ENCODE results near the gene KRTAP9-1. TPM values are rescaled to one million over a fixed set of nuclear protein-coding genes. Genes with fewer than 3 reads are reported as not detected.
"Not testable (repeated sequence)": the region's sequence is repeated elsewhere in the genome, so short reads cannot be mapped to it uniquely, and the experiment has no call there.

The KRTAP9-1 gene
- total and polyA plus RNA-seq, 2 of the 13 experiments (the other 11 are each of a cell fraction or from before 2014, with no cell fraction given), result not detected

GRCh38 chr17:41147531-41148204 lies 42.0 kb upstream of the KRTAP9-1 start:
- H3K27me3 ChIP-seq (ENCODE audit: control insufficient read depth in 1 of 2, insufficient read depth in 2 of 2, low read length in 2 of 2), result no peaks in the 10 kb centered on the region
- no peak for ATAC-seq
- no peak overlapping the region for H3K9ac ChIP-seq (ENCODE audit: insufficient read depth, low read depth, low read length)
- H3K4me3 ChIP-seq (replicated peaks in 1 of 3; ENCODE audit: insufficient read depth in 1 of 3, low read depth in 2 of 3, low read length in 3 of 3), result no peak overlapping the region
- no peak overlapping the region for H3K4me2 ChIP-seq (ENCODE audit: low read depth, low read length)
- WGBS (ENCODE audit: low lambda C conversion rate), result 51% methylated on average over 2 of the region's 2 CpGs
- H2AFZ ChIP-seq (ENCODE audit: low read length), result no peak overlapping the region
- H3K9me3 ChIP-seq (ENCODE audit: low read length), result peaks cover 17% of the 10 kb centered on the region
- H3K27ac ChIP-seq (ENCODE audit: extremely low read length, insufficient read depth, low read length), result no peak overlapping the region
- H3K79me2 ChIP-seq (ENCODE audit: insufficient read depth, low read length), result no peaks in the 10 kb centered on the region
- H3K4me1 ChIP-seq (ENCODE audit: insufficient read depth, low read length), result no peaks in the 10 kb centered on the region
- no peak for DNase-seq (ENCODE audit: low spot score)
- in situ Hi-C loops (cut with HindIII; ENCODE audit: extremely low pct_ligation_motif_present, low pct_unique_long_range_greater_than_20kb) (no loop called here), intact Hi-C loops (cut with micrococcal nuclease; ENCODE audit: unreplicated experiment) (no loop called here)
- no TSS peak for BruUV-seq (replicated peaks)
- H4K20me1 ChIP-seq (ENCODE audit: insufficient read depth, low read length), result no peaks in the 10 kb centered on the region
- TF ChIP-seq HNRNPK (IDR thresholded peaks at IDR 0.05; ENCODE audit: low read depth, low read length, poor library complexity, severe bottlenecking) (peak; percentile 85), HCFC1 (IDR thresholded peaks at IDR 0.05; ENCODE audit: low read depth, low read length) (no peak), MBNL3 (CRISPR knock-in tag; conservative IDR thresholded peaks at IDR 0.05) (no peak)
- CTCF ChIA-PET (ENCODE audit: low intra/inter-chr PET ratio, low total read pairs), result no interaction called here
- FAIRE-seq, result no peak
- POLR2A ChIA-PET, result no interaction called here
- H3K36me3 ChIP-seq (replicated peaks in 1 of 2; ENCODE audit: control insufficient read depth in 1 of 2, insufficient read depth in 2 of 2, low read length in 2 of 2), result no peaks in the 10 kb centered on the region

DNA sequence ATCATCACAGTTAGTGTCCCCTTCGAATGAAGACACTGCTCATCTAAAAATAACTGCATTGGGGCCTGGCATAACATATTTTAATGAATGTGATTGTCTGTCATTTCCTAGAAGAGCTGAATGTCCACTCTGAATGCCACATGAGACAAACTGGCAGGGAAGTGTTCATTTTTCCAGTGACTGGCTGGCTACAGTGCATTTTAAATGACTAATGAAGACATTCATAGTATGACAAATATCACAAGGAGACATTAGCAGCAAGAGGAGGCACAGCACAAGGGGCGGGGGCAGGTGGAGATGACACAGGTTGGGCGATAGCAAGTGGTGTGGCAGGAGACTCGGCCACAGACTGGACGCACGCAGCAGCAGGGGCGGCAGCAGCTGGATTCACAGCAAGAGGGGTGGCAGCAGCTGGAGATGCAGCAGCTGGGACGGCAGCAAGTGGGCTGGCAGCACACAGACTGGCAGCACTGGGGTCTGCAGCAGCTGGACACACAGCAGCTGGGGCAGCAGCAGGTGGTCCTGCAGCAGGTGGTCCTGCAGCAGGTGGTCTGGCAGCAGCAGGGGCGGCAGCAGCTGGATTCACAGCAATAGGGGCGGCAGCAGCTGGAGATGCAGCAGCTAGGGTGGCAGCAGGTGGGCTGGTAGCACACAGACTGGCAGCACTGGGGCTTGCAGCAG lies 40.6 kb upstream of the KRTAP9-1 start:
- CTCF ChIA-PET (ENCODE audit: low intra/inter-chr PET ratio, low total read pairs); H3K36me3 ChIP-seq (replicated peaks in 1 of 2; ENCODE audit: control insufficient read depth in 1 of 2, insufficient read depth in 2 of 2, low read length in 2 of 2); BruUV-seq (replicated peaks); H3K27ac ChIP-seq (ENCODE audit: extremely low read length, insufficient read depth, low read length); H3K9me3 ChIP-seq (ENCODE audit: low read length); H3K4me2 ChIP-seq (ENCODE audit: low read depth, low read length); FAIRE-seq; ATAC-seq; H3K4me1 ChIP-seq (ENCODE audit: insufficient read depth, low read length); DNase-seq (ENCODE audit: low spot score); H3K9ac ChIP-seq (ENCODE audit: insufficient read depth, low read depth, low read length); H3K27me3 ChIP-seq (ENCODE audit: control insufficient read depth in 1 of 2, insufficient read depth in 2 of 2, low read length in 2 of 2); POLR2A ChIA-PET; intact Hi-C loops (cut with micrococcal nuclease; ENCODE audit: unreplicated experiment); H4K20me1 ChIP-seq (ENCODE audit: insufficient read depth, low read length); in situ Hi-C loops (cut with HindIII; ENCODE audit: extremely low pct_ligation_motif_present, low pct_unique_long_range_greater_than_20kb); H2AFZ ChIP-seq (ENCODE audit: low read length); H3K79me2 ChIP-seq (ENCODE audit: insufficient read depth, low read length); H3K4me3 ChIP-seq (replicated peaks in 1 of 3; ENCODE audit: insufficient read depth in 1 of 3, low read depth in 2 of 3, low read length in 3 of 3): not testable (repeated sequence)
- 33% methylated on average over 8 of the region's 10 CpGs for WGBS (ENCODE audit: low lambda C conversion rate)
